HG02852 (cell line): ENCODE measurements around the gene APOF.
A peak's percentile ranks its signal among the peaks of the same experiment; 100 is the strongest.
"Not testable (repeated sequence)": the region's sequence is repeated elsewhere in the genome, so short reads cannot be mapped to it uniquely, and the experiment has no call there.

Source experiments
- ATAC-seq: cut with Tn5 transposase; IDR thresholded peaks from one replicate; pipeline ENCODE4 v1.9.1; 2021; ENCODE audit warnings: mild to moderate bottlenecking, moderate library complexity; ENCODE audit not compliant: unreplicated experiment

APOF gene

GRCh38 chr12:56374726-56375597, 12.3 kb upstream of the APOF start:
- ATAC-seq, result peak; percentile 40

GRCh38 chr12:56373515-56373914, 10.9 kb upstream of the APOF start:
- no peak for ATAC-seq

- no peak for ATAC-seq
These were observed 4.3 kb upstream of the APOF start for GRCh38 chr12:56366948-56367347.

- ATAC-seq, result no peak
These were observed 1.0 kb downstream of the APOF start for GRCh38 chr12:56361487-56362129.

GRCh38 chr12:56359851-56360767, 2.5 kb downstream of the APOF start, which contains the start of gene STAT2:
STAT2 (minus strand) TSS chr12:56360107; CDS start chr12:56356571, 3,536 bp downstream.
- ATAC-seq, result peak; percentile 94

GRCh38 chr12:56358836-56359532, 3.7 kb downstream of the APOF start:
- no peak for ATAC-seq

GRCh38 chr12:56351325-56351724, 11.3 kb downstream of the APOF start:
- ATAC-seq, result no peak

GRCh38 chr12:56350662-56351061, 12.0 kb downstream of the APOF start:
- ATAC-seq, result no peak

- no peak for ATAC-seq
These were observed 13.9 kb downstream of the APOF start for GRCh38 chr12:56348776-56349175.

GRCh38 chr12:56347255-56347654, 15.4 kb downstream of the APOF start:
- not testable (repeated sequence) for ATAC-seq

- no peak for ATAC-seq
These were observed 16.0 kb downstream of the APOF start for GRCh38 chr12:56346675-56347074.

- not testable (repeated sequence) for ATAC-seq
These were observed 20.4 kb downstream of the APOF start for GRCh38 chr12:56342290-56342689.

- ATAC-seq, result no peak
These were observed 21.0 kb downstream of the APOF start for GRCh38 chr12:56341616-56342015.

GRCh38 chr12:56339158-56339422, 23.6 kb downstream of the APOF start:
- no peak for ATAC-seq

GRCh38 chr12:56338308-56339157, 24.1 kb downstream of the APOF start, which contains the start of gene IL23A:
IL23A (plus strand) TSS chr12:56338884; CDS start chr12:56339045, 161 bp downstream.
- ATAC-seq, result no peak

GRCh38 chr12:56337753-56338251, 24.9 kb downstream of the APOF start:
- no peak for ATAC-seq

GRCh38 chr12:56336361-56337167, 26.1 kb downstream of the APOF start:
- no peak for ATAC-seq

GRCh38 chr12:56335527-56335926, 27.1 kb downstream of the APOF start:
- ATAC-seq, result not testable (repeated sequence)

- no peak for ATAC-seq
These were observed 28.2 kb downstream of the APOF start for GRCh38 chr12:56334490-56334793.
